ENCODE data around the gene LRBA.

The LRBA gene

GRCh38 chr4:150725957-150726523 is 289.0 kb downstream of the LRBA start:
- DNase-seq (ENCODE audit: low read depth): no peak

- DNase-seq (ENCODE audit: low read depth): no peak
These were observed 291.2 kb downstream of the LRBA start for GRCh38 chr4:150723727-150724411.

- DNase-seq (ENCODE audit: low read depth): no peak
These were observed 292.1 kb downstream of the LRBA start for GRCh38 chr4:150722908-150723362.

- DNase-seq (ENCODE audit: low read depth): no peak
These were observed 294.0 kb downstream of the LRBA start for GRCh38 chr4:150720973-150721518.

GRCh38 chr4:150717952-150718351 is 297.1 kb downstream of the LRBA start:
- DNase-seq (ENCODE audit: low read depth): no peak

- DNase-seq (ENCODE audit: low read depth): no peak
These were observed 300.3 kb downstream of the LRBA start for GRCh38 chr4:150714462-150715438.

GRCh38 chr4:150713251-150713650 is 301.8 kb downstream of the LRBA start:
- no peak for DNase-seq (ENCODE audit: low read depth)

- no peak for DNase-seq (ENCODE audit: low read depth)
These were observed 304.2 kb downstream of the LRBA start for GRCh38 chr4:150710770-150711375.

GRCh38 chr4:150708004-150708403 is 307.1 kb downstream of the LRBA start:
- no peak for DNase-seq (ENCODE audit: low read depth)

GRCh38 chr4:150699599-150699998 is 315.5 kb downstream of the LRBA start:
- no peak for DNase-seq (ENCODE audit: low read depth)

GRCh38 chr4:150695162-150695561 is 319.9 kb downstream of the LRBA start:
- DNase-seq (ENCODE audit: low read depth): no peak

GRCh38 chr4:150694438-150694837 is 320.6 kb downstream of the LRBA start:
- DNase-seq (ENCODE audit: low read depth): no peak

GRCh38 chr4:150683775-150684350 is 331.2 kb downstream of the LRBA start:
- no peak for DNase-seq (ENCODE audit: low read depth)

GRCh38 chr4:150682126-150682525 is 333.0 kb downstream of the LRBA start:
- no peak for DNase-seq (ENCODE audit: low read depth)

- DNase-seq (ENCODE audit: low read depth): no peak
These were observed 334.0 kb downstream of the LRBA start for GRCh38 chr4:150681063-150681462.

GRCh38 chr4:150680651-150681050 is 334.4 kb downstream of the LRBA start:
- DNase-seq (ENCODE audit: low read depth): no peak

- no peak for DNase-seq (ENCODE audit: low read depth)
These were observed 335.2 kb downstream of the LRBA start for GRCh38 chr4:150679765-150680343.

- DNase-seq (ENCODE audit: low read depth): no peak
These were observed 335.9 kb downstream of the LRBA start for GRCh38 chr4:150679018-150679764.

- no peak for DNase-seq (ENCODE audit: low read depth)
These were observed 341.3 kb downstream of the LRBA start for GRCh38 chr4:150673793-150674192.

GRCh38 chr4:150668824-150669223 is 346.3 kb downstream of the LRBA start:
- DNase-seq (ENCODE audit: low read depth): no peak

GRCh38 chr4:150664935-150665334 is 350.1 kb downstream of the LRBA start:
- no peak for DNase-seq (ENCODE audit: low read depth)

Measured in activated T-cell treated with anti-CD3 and anti-CD28 coated beads for 48 hours (primary cell).